GM23248 (cell line): Measurements from ENCODE around the gene FARP2. TPM values are rescaled to one million over a fixed set of nuclear protein-coding genes. Genes with fewer than 3 reads are reported as not detected.

Experiments used
- DNase-seq: peaks from one replicate; pipeline ENCODE4 v3.0.0-alpha.2; 2015
- H2AFZ ChIP-seq: fragments of 200-600 bp; sonication (generic); 2 replicates; pipeline ENCODE4 v1.6.1; 2016; ENCODE audit warnings: antibody characterized with exemption
- H3F3A ChIP-seq: fragments of 200-600 bp; sonication (generic); 2 replicates; pipeline ENCODE4 v1.6.1; 2016; ENCODE audit warnings: mild to moderate bottlenecking, antibody characterized with exemption, mixed run types; ENCODE audit not compliant: insufficient read depth
- H3K27ac ChIP-seq: fragments of 200-600 bp; sonication (generic); 2 replicates; pipeline ENCODE4 v1.5.1; 2016; ENCODE audit warnings: mild to moderate bottlenecking
- H3K27me3 ChIP-seq: fragments of 200-600 bp; sonication (generic); replicated peaks from 2 replicates; pipeline ENCODE4 v1.6.1; 2016; ENCODE audit warnings: mild to moderate bottlenecking; ENCODE audit not compliant: insufficient read depth
- H3K36me3 ChIP-seq: fragments of 200-600 bp; sonication (generic); 2 replicates; pipeline ENCODE4 v1.6.1; 2016; ENCODE audit warnings: low read depth, mild to moderate bottlenecking
- H3K4me1 ChIP-seq: fragments of 200-600 bp; sonication (generic); 2 replicates; pipeline ENCODE4 v1.6.1; 2016; ENCODE audit warnings: mild to moderate bottlenecking; ENCODE audit not compliant: insufficient read depth
- H3K4me2 ChIP-seq: fragments of 200-600 bp; sonication (generic); one replicate; pipeline ENCODE4 v1.6.1; 2016; ENCODE audit warnings: mild to moderate bottlenecking; ENCODE audit not compliant: unreplicated experiment
- H3K4me3 ChIP-seq: fragments of 200-600 bp; sonication (generic); 2 replicates; pipeline ENCODE4 v1.5.1; 2016; ENCODE audit warnings: mild to moderate bottlenecking
- H3K79me2 ChIP-seq: fragments of 200-600 bp; sonication (generic); 2 replicates; pipeline ENCODE4 v1.6.1; 2016; ENCODE audit warnings: mild to moderate bottlenecking; ENCODE audit not compliant: insufficient read depth
- H3K9ac ChIP-seq: fragments of 200-600 bp; sonication (generic); 2 replicates; pipeline ENCODE4 v1.6.1; 2016; ENCODE audit warnings: mild to moderate bottlenecking
- H3K9me2 ChIP-seq: fragments of 200-600 bp; sonication (generic); 2 replicates; pipeline ENCODE4 v1.6.1; 2016; ENCODE audit warnings: mixed run types, mild to moderate bottlenecking, moderate library complexity; ENCODE audit not compliant: insufficient read depth
- H3K9me3 ChIP-seq: fragments of 200-600 bp; sonication (generic); one replicate; pipeline ENCODE4 v1.6.1; 2017; ENCODE audit warnings: low read depth
- H4K20me1 ChIP-seq: fragments of 200-600 bp; sonication (generic); 2 replicates; pipeline ENCODE4 v1.6.0; 2016; ENCODE audit not compliant: insufficient read depth
- EZH2 ChIP-seq: fragments of 200-600 bp; sonication (generic); IDR thresholded peaks from 2 replicates; pipeline ENCODE4 v1.6.1; 2018; ENCODE audit warnings: antibody characterized with exemption, mild to moderate bottlenecking; ENCODE audit not compliant: insufficient read depth, poor library complexity, severe bottlenecking
- EZH2phosphoT487 ChIP-seq: fragments of 200-600 bp; sonication (generic); IDR thresholded peaks from 2 replicates; pipeline ENCODE4 v1.6.1; 2018; ENCODE audit warnings: antibody characterized with exemption, moderate library complexity, mild to moderate bottlenecking, low read depth; ENCODE audit not compliant: insufficient read depth
- WGBS, 2 experiments: methylation state at CpG; one replicate each; pipeline ENCODE4 v1.1.6; 2015 to 2017; ENCODE audit warnings: low lambda C conversion rate in 2 of 2, low coverage in 1 of 2; ENCODE audit errors: missing lambda C conversion rate in 2 of 2; 5-methylcytosine and 5-hydroxymethylcytosine counted together
- in situ Hi-C: fragments of 300-500 bp; cut with MboI; formaldehyde crosslinking; loops from 2 replicates; pipeline ENCODE4 v1.15.0; 2020
- polyA plus RNA-seq: library from polyadenylated mRNA; unstranded; fragments of >200 nt; fragmentation: Nextera tagmentation; extraction: Ambion mirVana; gene quantifications from 2 replicates; pipeline ENCODE4 v1.2.1, GENCODE V29; 2016
- total RNA-seq: library from RNA; depleted of rRNA; stranded (reverse); fragments of >200 nt; shearing (Covaris generic); gene quantifications from 2 replicates; pipeline ENCODE4 v1.2.3, GENCODE V29; 2014; rRNA removed

FARP2 gene
- total RNA-seq (39.0 and 45.9 TPM in 2 replicates), polyA plus RNA-seq (30.9 and 39.7 TPM in 2 replicates)

DNA sequence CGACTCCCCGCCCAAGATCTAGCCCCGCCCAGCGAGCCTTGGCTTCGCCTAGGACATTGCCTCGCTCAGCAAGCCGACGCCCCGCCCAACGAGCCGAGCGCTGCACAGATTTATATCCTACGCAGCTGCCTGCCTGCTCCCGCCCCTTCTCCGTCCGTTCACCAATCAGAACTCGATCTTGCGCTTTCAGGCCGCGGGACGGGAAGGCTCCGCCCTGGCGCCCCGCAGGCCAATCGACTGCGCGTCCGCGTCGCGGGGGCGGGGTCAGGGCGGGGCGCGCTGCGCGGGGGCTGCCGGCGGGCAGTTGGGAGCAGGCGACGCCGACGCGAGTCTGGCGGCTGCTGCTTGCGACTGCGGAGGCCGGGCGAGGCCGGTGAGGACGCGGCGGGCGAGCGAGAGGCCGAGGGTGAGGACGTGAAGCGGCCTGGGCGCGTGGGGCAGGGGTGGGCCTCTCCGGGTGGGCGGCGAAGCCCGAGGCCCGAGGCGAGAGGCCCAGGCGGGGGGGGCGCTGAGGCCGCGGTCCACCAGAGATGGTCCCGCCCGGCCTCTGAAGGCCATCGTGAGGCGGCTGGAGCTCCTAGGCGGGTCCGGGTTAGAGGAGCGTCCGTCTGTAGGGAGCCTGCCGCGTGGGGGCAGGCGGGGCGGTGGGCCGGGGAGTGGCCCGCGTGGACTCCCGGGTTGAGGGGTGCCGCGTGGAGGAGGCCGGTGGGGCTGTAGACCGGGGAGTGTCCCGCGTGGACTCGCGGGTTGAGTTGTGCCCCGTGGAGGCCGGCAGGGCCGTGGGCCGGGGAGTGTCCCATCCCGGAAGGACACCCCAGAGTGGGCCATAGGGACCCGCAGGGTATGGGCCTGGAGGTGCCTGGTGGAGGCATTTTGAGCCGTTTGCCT lies at the start of gene FARP2:
Gene FARP2 (plus strand): TSS at position 303 of the 888 bp plus-strand sequence. CDS start 16,823 bp downstream, outside the sequence.
- in situ Hi-C loops: no loop called here
- 1% methylated on average over 52 to 88 of the region's 101 CpGs for WGBS, 2 experiments
- Histone ChIP-seq H3K4me3 (peak within 1 kb of the TSS; percentile 77), H3K27ac (peak within 1 kb of the TSS; percentile 72), H2AFZ (peak within 1 kb of the TSS; percentile 26), H3K9me3 (no peaks in the 10 kb centered on the region), H3F3A (peaks cover 51% of the 10 kb centered on the region), H3K4me2 (peak within 1 kb of the TSS; percentile 77), H3K36me3 (peaks cover 23% of the 10 kb centered on the region), H3K79me2 (peaks cover 47% of the 10 kb centered on the region), H3K9me2 (no peaks in the 10 kb centered on the region), H3K4me1 (peaks cover 20% of the 10 kb centered on the region), H3K27me3 (no peaks in the 10 kb centered on the region), H3K9ac (peak within 1 kb of the TSS; percentile 88), H4K20me1 (peaks cover 3% of the 10 kb centered on the region; the same call in 1 of the 2 replicates)
- TF ChIP-seq EZH2 (no peak), EZH2phosphoT487 (no peak)
- peak; percentile 98 for DNase-seq

DNA sequence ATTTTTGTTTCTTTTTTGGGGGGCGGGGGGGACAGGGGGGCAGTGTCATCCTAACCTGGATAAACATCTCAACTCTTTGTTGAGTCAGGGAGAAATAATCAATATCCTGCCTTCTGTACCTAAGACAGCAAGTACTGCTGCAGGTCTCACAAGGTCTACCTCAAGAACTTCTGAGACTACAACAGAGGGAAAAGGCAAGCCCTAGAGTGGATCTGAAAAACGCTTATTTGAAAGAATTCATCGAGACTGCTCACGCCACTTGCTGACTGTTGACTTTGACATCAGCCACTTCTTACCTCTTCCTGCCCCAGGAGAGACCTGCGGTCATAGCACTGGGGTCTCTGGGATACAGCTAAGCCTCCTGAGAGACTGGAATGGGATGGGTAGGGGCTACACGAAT lies 49.0 kb upstream of the FARP2 start:
- TF ChIP-seq EZH2phosphoT487: no peak
- TF ChIP-seq EZH2: no peak
- Histone ChIP-seq H3K27ac (no peak overlapping the region), H2AFZ (no peak overlapping the region), H3K4me2 (no peak overlapping the region), H3K9ac (no peak overlapping the region), H3K4me1 (peaks cover 26% of the 10 kb centered on the region), H3K9me2 (no peaks in the 10 kb centered on the region), H3K27me3 (no peaks in the 10 kb centered on the region), H4K20me1 (peaks cover 31% of the 10 kb centered on the region), H3K4me3 (no peak overlapping the region), H3F3A (peaks cover 28% of the 10 kb centered on the region), H3K36me3 (no peaks in the 10 kb centered on the region), H3K9me3 (no peaks in the 10 kb centered on the region), H3K79me2 (peaks cover 100% of the 10 kb centered on the region)
- in situ Hi-C loops: no loop called here
- WGBS, 2 experiments: 80 to 83% methylated on average over 6 of the region's 6 CpGs
- no peak for DNase-seq

DNA sequence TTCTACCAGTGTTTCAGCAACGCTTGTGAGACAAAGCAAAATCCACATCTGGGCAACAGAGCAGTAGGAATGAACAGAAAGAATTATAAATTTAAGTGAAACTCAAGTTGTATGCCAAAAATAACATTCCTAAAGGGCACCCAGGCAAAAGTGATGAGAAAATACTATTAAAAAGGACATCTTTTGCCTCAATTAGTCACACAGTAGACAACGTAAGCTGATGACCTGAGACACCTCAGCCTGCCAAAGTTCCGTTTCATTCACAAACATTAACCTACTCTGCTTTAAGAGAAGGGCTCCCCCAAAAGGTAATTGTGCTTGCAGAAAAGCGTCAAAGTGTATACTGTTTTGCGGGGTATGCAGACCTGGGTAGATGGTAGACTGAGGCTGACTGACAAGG lies 47.8 kb upstream of the FARP2 start:
- H4K20me1 ChIP-seq: peaks cover 31% of the 10 kb centered on the region
- H3K79me2 ChIP-seq: peaks cover 100% of the 10 kb centered on the region
- no peak overlapping the region for H3K4me3 ChIP-seq
- no peak overlapping the region for H3K4me2 ChIP-seq
- H3K36me3 ChIP-seq: no peaks in the 10 kb centered on the region
- no peak overlapping the region for H3K27ac ChIP-seq
- H2AFZ ChIP-seq: no peak overlapping the region
- peaks cover 36% of the 10 kb centered on the region for H3K4me1 ChIP-seq
- H3F3A ChIP-seq: peaks cover 39% of the 10 kb centered on the region
- in situ Hi-C loops: no loop called here
- TF ChIP-seq EZH2phosphoT487 (no peak), EZH2 (no peak)
- WGBS, 2 experiments: 57 to 62% methylated on average over 5 of the region's 5 CpGs
- no peaks in the 10 kb centered on the region for H3K9me2 ChIP-seq
- no peaks in the 10 kb centered on the region for H3K9me3 ChIP-seq
- H3K27me3 ChIP-seq: no peaks in the 10 kb centered on the region
- DNase-seq: no peak
- no peak overlapping the region for H3K9ac ChIP-seq

DNA sequence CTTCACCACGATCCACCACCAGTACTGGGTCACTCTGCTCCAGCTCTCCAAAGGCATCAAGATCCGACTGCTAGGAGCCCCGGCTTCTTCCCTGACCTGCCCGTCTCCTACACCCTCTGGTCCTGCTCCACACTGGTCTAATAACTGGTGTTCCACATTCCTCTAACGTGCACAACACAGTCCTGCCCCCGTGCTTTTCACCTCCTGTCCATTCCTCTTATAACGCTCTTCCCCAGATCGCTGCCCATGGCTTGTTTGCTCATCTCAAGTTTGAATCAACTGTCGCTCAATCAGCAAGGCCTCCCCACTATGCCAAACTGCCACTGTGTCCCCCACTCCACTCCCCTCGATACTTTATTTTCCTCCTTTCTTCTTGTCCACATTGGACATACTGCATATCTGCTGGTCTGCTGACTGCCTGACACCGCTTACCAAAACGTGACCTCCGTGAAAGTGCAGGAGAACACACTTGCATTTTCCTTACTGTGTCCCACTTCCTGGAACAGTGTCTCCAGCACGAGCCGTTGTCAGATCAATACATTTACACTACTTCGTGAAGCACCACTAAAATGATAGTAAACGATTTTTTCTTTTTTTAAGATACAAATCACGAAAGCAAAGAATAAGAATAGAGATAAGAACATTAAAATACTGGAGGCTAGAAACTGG lies 47.1 kb upstream of the FARP2 start:
- in situ Hi-C loops: no loop called here
- no peak overlapping the region for H3K4me2 ChIP-seq
- H3K9me2 ChIP-seq: no peaks in the 10 kb centered on the region
- peaks cover 40% of the 10 kb centered on the region for H3K4me1 ChIP-seq
- 89 to 90% methylated on average over 18 of the region's 18 CpGs for WGBS, 2 experiments
- peaks cover 42% of the 10 kb centered on the region for H3F3A ChIP-seq
- 0 out of 2 replicates have a peak overlapping the region, but pooled peaks have one; percentile 55 for H3K27ac ChIP-seq
- peaks cover 100% of the 10 kb centered on the region for H3K79me2 ChIP-seq
- no peaks in the 10 kb centered on the region for H3K36me3 ChIP-seq
- no peaks in the 10 kb centered on the region for H3K9me3 ChIP-seq
- 0 out of 2 replicates have a peak overlapping the region, but pooled peaks have one; percentile 32 for H3K9ac ChIP-seq
- no peaks in the 10 kb centered on the region for H3K27me3 ChIP-seq
- TF ChIP-seq EZH2phosphoT487 (no peak), EZH2 (no peak)
- peaks cover 31% of the 10 kb centered on the region for H4K20me1 ChIP-seq
- H2AFZ ChIP-seq: no peak overlapping the region
- H3K4me3 ChIP-seq: no peak overlapping the region
- DNase-seq: no peak
